Measurements from ENCODE around the gene WDR93.

Gene WDR93

GRCh38 chr15:89740137-89740536 lies 49.5 kb downstream of the WDR93 start:
- TF ChIP-seq CTCF (IDR thresholded peaks at IDR 0.05; ENCODE audit: low read depth, low read length) (peak; percentile 72), MAX (IDR thresholded peaks at IDR 0.05; ENCODE audit: low read depth, low read length) (no peak)
- DNase-seq (ENCODE audit: low read depth), result peak; percentile 85
- H3K4me3 ChIP-seq (ENCODE audit: low read depth, low read length), result no peak overlapping the region

GRCh38 chr15:89743011-89743410 lies 52.4 kb downstream of the WDR93 start:
- H3K4me3 ChIP-seq (ENCODE audit: low read depth, low read length), result no peak overlapping the region
- TF ChIP-seq MYC (IDR thresholded peaks at IDR 0.05; ENCODE audit: low read depth, low read length) (no peak), MAX (IDR thresholded peaks at IDR 0.05; ENCODE audit: low read depth, low read length) (no peak)
- no peak for DNase-seq (ENCODE audit: low read depth)

- no peak for DNase-seq (ENCODE audit: low read depth)
- H3K4me3 ChIP-seq (ENCODE audit: low read depth, low read length), result no peak overlapping the region
- TF ChIP-seq CTCF (IDR thresholded peaks at IDR 0.05; ENCODE audit: low read depth, low read length), result no peak
- no peak for TF ChIP-seq MYC (IDR thresholded peaks at IDR 0.05; ENCODE audit: low read depth, low read length)
- TF ChIP-seq MAX (IDR thresholded peaks at IDR 0.05; ENCODE audit: low read depth, low read length), result no peak
- no peak for TF ChIP-seq POLR2A (IDR thresholded peaks at IDR 0.05; ENCODE audit: extremely low read depth, insufficient read length)
Observed at GRCh38 chr15:89743594-89743993, 53.0 kb downstream of the WDR93 start.

GRCh38 chr15:89745131-89745530 lies 54.5 kb downstream of the WDR93 start:
- no peak for TF ChIP-seq CTCF (IDR thresholded peaks at IDR 0.05; ENCODE audit: low read depth, low read length)
- TF ChIP-seq MAX (IDR thresholded peaks at IDR 0.05; ENCODE audit: low read depth, low read length), result no peak
- no peak for TF ChIP-seq MYC (IDR thresholded peaks at IDR 0.05; ENCODE audit: low read depth, low read length)
- no peak for TF ChIP-seq POLR2A (IDR thresholded peaks at IDR 0.05; ENCODE audit: extremely low read depth, insufficient read length)
- DNase-seq (ENCODE audit: low read depth), result no peak
- no peak overlapping the region for H3K4me3 ChIP-seq (ENCODE audit: low read depth, low read length)

GRCh38 chr15:89745768-89746167 lies 55.2 kb downstream of the WDR93 start:
- TF ChIP-seq MAX (IDR thresholded peaks at IDR 0.05; ENCODE audit: low read depth, low read length) (no peak), POLR2A (IDR thresholded peaks at IDR 0.05; ENCODE audit: extremely low read depth, insufficient read length) (no peak), CTCF (IDR thresholded peaks at IDR 0.05; ENCODE audit: low read depth, low read length) (no peak), MYC (IDR thresholded peaks at IDR 0.05; ENCODE audit: low read depth, low read length) (no peak)
- H3K4me3 ChIP-seq (ENCODE audit: low read depth, low read length), result no peak overlapping the region
- DNase-seq (ENCODE audit: low read depth), result no peak

GRCh38 chr15:89746386-89746780 lies 55.8 kb downstream of the WDR93 start:
- DNase-seq (ENCODE audit: low read depth), result no peak
- no peak for TF ChIP-seq CTCF (IDR thresholded peaks at IDR 0.05; ENCODE audit: low read depth, low read length)
- no peak for TF ChIP-seq MYC (IDR thresholded peaks at IDR 0.05; ENCODE audit: low read depth, low read length)
- no peak for TF ChIP-seq POLR2A (IDR thresholded peaks at IDR 0.05; ENCODE audit: extremely low read depth, insufficient read length)
- TF ChIP-seq MAX (IDR thresholded peaks at IDR 0.05; ENCODE audit: low read depth, low read length), result no peak
- H3K4me3 ChIP-seq (ENCODE audit: low read depth, low read length), result no peak overlapping the region
